ENCODE measurements around the gene TMEM273. TPM values are rescaled to one million over a fixed set of nuclear protein-coding genes. Genes with fewer than 3 reads are reported as not detected.

The TMEM273 gene
- total RNA-seq, 1 donor from 2014 or later = not detected

- DNase-seq (ENCODE audit: extremely low spot score, unreplicated experiment) = no peak
- H3K9me3 Mint-ChIP-seq = no peaks in the 10 kb centered on the region
- no peak for TF ChIP-seq CTCF (conservative IDR thresholded peaks at IDR 0.05)
- H3K4me1 Mint-ChIP-seq (ENCODE audit: unreplicated experiment) = peaks cover 4% of the 10 kb centered on the region
- no peaks in the 10 kb centered on the region for H3K36me3 Mint-ChIP-seq
- H3K4me3 Mint-ChIP-seq = no peak overlapping the region
- H3K27me3 Mint-ChIP-seq = peaks cover 6% of the 10 kb centered on the region
- no peak overlapping the region for H3K27ac Mint-ChIP-seq
Observed at GRCh38 chr10:49179699-49180443, 8.3 kb downstream of the TMEM273 start.

- Mint-ChIP-seq H3K4me1 (ENCODE audit: unreplicated experiment) (peaks cover 4% of the 10 kb centered on the region), H3K4me3 (no peak overlapping the region), H3K36me3 (no peaks in the 10 kb centered on the region), H3K9me3 (no peaks in the 10 kb centered on the region), H3K27ac (no peak overlapping the region), H3K27me3 (peaks cover 6% of the 10 kb centered on the region)
- TF ChIP-seq CTCF (conservative IDR thresholded peaks at IDR 0.05) = no peak
- no peak for DNase-seq (ENCODE audit: extremely low spot score, unreplicated experiment)
Observed at GRCh38 chr10:49178489-49179471, 9.4 kb downstream of the TMEM273 start.

GRCh38 chr10:49177391-49178355, 10.5 kb downstream of the TMEM273 start:
- no peak for TF ChIP-seq CTCF (conservative IDR thresholded peaks at IDR 0.05)
- H3K36me3 Mint-ChIP-seq = no peaks in the 10 kb centered on the region
- H3K4me1 Mint-ChIP-seq (ENCODE audit: unreplicated experiment) = peaks cover 4% of the 10 kb centered on the region
- no peak overlapping the region for H3K4me3 Mint-ChIP-seq
- peak; percentile 55 for DNase-seq (ENCODE audit: extremely low spot score, unreplicated experiment)
- peaks cover 6% of the 10 kb centered on the region for H3K27me3 Mint-ChIP-seq
- H3K27ac Mint-ChIP-seq = no peak overlapping the region
- H3K9me3 Mint-ChIP-seq = no peaks in the 10 kb centered on the region

- DNase-seq (ENCODE audit: extremely low spot score, unreplicated experiment) = peak; percentile 40
- no peak for TF ChIP-seq CTCF (conservative IDR thresholded peaks at IDR 0.05)
Observed at GRCh38 chr10:49176310-49177268, 11.6 kb downstream of the TMEM273 start.

More at GRCh38 chr10:49176310-49177268, 11.6 kb downstream of the TMEM273 start:
- Mint-ChIP-seq H3K27me3 (peaks cover 3% of the 10 kb centered on the region), H3K4me3 (no peak overlapping the region), H3K9me3 (no peaks in the 10 kb centered on the region), H3K36me3 (no peaks in the 10 kb centered on the region), H3K27ac (no peak overlapping the region), H3K4me1 (ENCODE audit: unreplicated experiment) (peaks cover 4% of the 10 kb centered on the region)

Measured in type B pancreatic cell (in vitro differentiated cells).